ENCODE results near the gene AKR1B1.

- TF ChIP-seq YY1 (IDR thresholded peaks at IDR 0.05; ENCODE audit: insufficient read depth, insufficient read length) (no peak), ZNF274 (IDR thresholded peaks at IDR 0.05; ENCODE audit: low read depth, low read length) (no peak)
Observed at GRCh38 chr7:134453518-134453917, 5.4 kb downstream of the AKR1B1 start.
